Measurements from ENCODE around the gene SDF2.

- TF ChIP-seq CTCF (conservative IDR thresholded peaks at IDR 0.05 in 1 of 2, IDR thresholded peaks at IDR 0.05 in 1 of 2; ENCODE audit: extremely low read depth in 1 of 2, insufficient read depth in 1 of 2, low read depth in 1 of 2, low read length in 2 of 2) (no peak), EZH2 (IDR thresholded peaks at IDR 0.05; ENCODE audit: borderline replicate concordance, low read length) (no peak)
Measured at GRCh38 chr17:28598799-28599310, 62.9 kb downstream of the SDF2 start, which contains the start of gene SPAG5.

Measured in mammary epithelial cell (primary cell).